Kidney glomerular epithelial cell (primary cell): ENCODE measurements around the gene TMC5.

ENCODE experiments used
- DNase-seq: peaks from one replicate; lab custom pipeline; 2025; lab: John Stamatoyannopoulos, UW

Gene TMC5

GRCh38 chr16:19506965-19507364, 89.3 kb downstream of the TMC5 start:
- DNase-seq, result no peak

- DNase-seq, result no peak
Measured at GRCh38 chr16:19507867-19508266, 90.2 kb downstream of the TMC5 start.

- DNase-seq, result no peak
Measured at GRCh38 chr16:19512297-19512696, 94.6 kb downstream of the TMC5 start.

GRCh38 chr16:19513377-19514053, 95.8 kb downstream of the TMC5 start:
- DNase-seq, result no peak

GRCh38 chr16:19515757-19516156, 98.1 kb downstream of the TMC5 start:
- DNase-seq, result no peak

- DNase-seq, result peak; percentile 5
Measured at GRCh38 chr16:19517424-19518089, 99.9 kb downstream of the TMC5 start.

GRCh38 chr16:19518388-19518787, 100.7 kb downstream of the TMC5 start:
- DNase-seq, result no peak

GRCh38 chr16:19520861-19521331, 103.2 kb downstream of the TMC5 start:
- DNase-seq, result peak; percentile 50

- DNase-seq, result peak; percentile 86
Measured at GRCh38 chr16:19521471-19522396, 104.1 kb downstream of the TMC5 start, which contains the start of gene GDE1. TSS of gene GDE1 (minus strand) at chr16:19522098. CDS start at chr16:19521964, 134 bp downstream.

- DNase-seq, result no peak
Measured at GRCh38 chr16:19522397-19522732, 104.7 kb downstream of the TMC5 start.

- DNase-seq, result no peak
Measured at GRCh38 chr16:19522760-19523159, 105.1 kb downstream of the TMC5 start.

- DNase-seq, result no peak
Measured at GRCh38 chr16:19523184-19523558, 105.5 kb downstream of the TMC5 start.

GRCh38 chr16:19523559-19524355, 106.1 kb downstream of the TMC5 start, which contains the start of gene CCP110:
TSS of gene CCP110 (plus strand) at chr16:19523942. CDS start at chr16:19527882, 3,940 bp downstream.
- DNase-seq, result peak; percentile 88

- no peak for DNase-seq
Measured at GRCh38 chr16:19524356-19524615, 106.6 kb downstream of the TMC5 start.

- peak; percentile 13 for DNase-seq
Measured at GRCh38 chr16:19524616-19525384, 107.1 kb downstream of the TMC5 start.

GRCh38 chr16:19525385-19525723, 107.7 kb downstream of the TMC5 start:
- no peak for DNase-seq

GRCh38 chr16:19527161-19527560, 109.5 kb downstream of the TMC5 start:
- no peak for DNase-seq

GRCh38 chr16:19528666-19529065, 111.0 kb downstream of the TMC5 start:
- no peak for DNase-seq

- no peak for DNase-seq
Measured at GRCh38 chr16:19532601-19533000, 114.9 kb downstream of the TMC5 start.

GRCh38 chr16:19540241-19540970, 122.7 kb downstream of the TMC5 start:
- DNase-seq, result no peak
